Muscle of leg (tissue), 11 donors: ENCODE results near the gene GNG7. TPM values are rescaled to one million over a fixed set of nuclear protein-coding genes. Genes with fewer than 3 reads are reported as not detected.

ENCODE experiments used
- DNase-seq: peaks from one replicate; pipeline ENCODE4 v3.0.0; 2013
- H3K27ac ChIP-seq: one replicate; pipeline ENCODE4 v1.5.1; 2013; ENCODE audit warnings: mild to moderate bottlenecking, low read length, control low read depth
- H3K27me3 ChIP-seq: one replicate; pipeline ENCODE4 v1.6.1; 2013; ENCODE audit warnings: low read length; ENCODE audit not compliant: control insufficient read depth, insufficient read depth
- H3K36me3 ChIP-seq: one replicate; pipeline ENCODE4 v1.6.1; 2013; ENCODE audit warnings: low read length; ENCODE audit not compliant: control insufficient read depth, insufficient read depth
- H3K4me1 ChIP-seq: one replicate; pipeline ENCODE4 v1.6.1; 2013; ENCODE audit warnings: low read length; ENCODE audit not compliant: control insufficient read depth, insufficient read depth
- H3K4me3 ChIP-seq: one replicate; pipeline ENCODE4 v1.5.1; 2013; ENCODE audit warnings: low read length, control low read depth
- H3K9me3 ChIP-seq: replicated peaks from 2 replicates; pipeline ENCODE4 v1.6.1; 2013; ENCODE audit warnings: low read depth, low read length; ENCODE audit not compliant: control insufficient read depth
- WGBS: methylation state at CpG from one replicate; pipeline ENCODE4 v1.1.5; 2013; ENCODE audit warnings: missing lambda C conversion rate; ENCODE audit not compliant: insufficient coverage; 5-methylcytosine and 5-hydroxymethylcytosine counted together
- polyA plus RNA-seq, 8 donors: library from polyadenylated mRNA; unstranded; fragments of 120-200 nt; gene quantifications; one replicate each; pipeline versions ENCODE4 v1.2.1 to v1.2.3, GENCODE V29; 2013; ENCODE audit warnings: inconsistent platforms in 1 of 8, low replicate concordance in 1 of 8; ENCODE audit not compliant: insufficient read length in 8 of 8, insufficient read depth in 1 of 8
- total RNA-seq: library from RNA; stranded (reverse); fragments of 120-200 nt; gene quantifications from one replicate; pipeline ENCODE4 v1.2.4, GENCODE V29; 2013

Gene GNG7
- total and polyA plus RNA-seq, 9 donors: 0.58 to 3.1 (median 2.7) TPM

GRCh38 chr19:2555422-2556220, 146.9 kb downstream of the GNG7 start:
- no peaks in the 10 kb centered on the region for H3K9me3 ChIP-seq
- peak overlapping the region; percentile 29 for H3K27ac ChIP-seq
- H3K4me3 ChIP-seq: no peak overlapping the region
- H3K36me3 ChIP-seq: no peaks in the 10 kb centered on the region
- peaks cover 18% of the 10 kb centered on the region for H3K4me1 ChIP-seq
- DNase-seq: no peak
- H3K27me3 ChIP-seq: peaks cover 13% of the 10 kb centered on the region
- 64% methylated on average over 38 of the region's 42 CpGs for WGBS

GRCh38 chr19:2554856-2555255, 147.6 kb downstream of the GNG7 start:
- Histone ChIP-seq H3K4me1 (peaks cover 26% of the 10 kb centered on the region), H3K36me3 (no peaks in the 10 kb centered on the region), H3K9me3 (no peaks in the 10 kb centered on the region), H3K27ac (peak overlapping the region; percentile 29), H3K4me3 (no peak overlapping the region), H3K27me3 (peaks cover 13% of the 10 kb centered on the region)
- 48% methylated on average over 5 of the region's 6 CpGs for WGBS
- no peak for DNase-seq

- no CpG with 5 or more reads among the region's 4 CpGs for WGBS
- Histone ChIP-seq H3K27ac (no peak overlapping the region), H3K9me3 (no peaks in the 10 kb centered on the region), H3K4me1 (peaks cover 31% of the 10 kb centered on the region), H3K27me3 (peaks cover 13% of the 10 kb centered on the region), H3K4me3 (no peak overlapping the region), H3K36me3 (no peaks in the 10 kb centered on the region)
- DNase-seq: no peak
Observed at GRCh38 chr19:2553510-2553909, 149.0 kb downstream of the GNG7 start.

- Histone ChIP-seq H3K4me1 (peaks cover 31% of the 10 kb centered on the region), H3K4me3 (no peak overlapping the region), H3K36me3 (no peaks in the 10 kb centered on the region), H3K27me3 (peaks cover 13% of the 10 kb centered on the region), H3K9me3 (no peaks in the 10 kb centered on the region), H3K27ac (peak overlapping the region; percentile 44)
- DNase-seq: peak; percentile 76
- 0% methylated on average over 3 of the region's 11 CpGs for WGBS
Observed at GRCh38 chr19:2552859-2553258, 149.6 kb downstream of the GNG7 start.

GRCh38 chr19:2551864-2552185, 150.7 kb downstream of the GNG7 start:
- Histone ChIP-seq H3K4me3 (no peak overlapping the region), H3K27ac (no peak overlapping the region), H3K27me3 (peaks cover 15% of the 10 kb centered on the region), H3K4me1 (peaks cover 34% of the 10 kb centered on the region), H3K36me3 (no peaks in the 10 kb centered on the region), H3K9me3 (no peaks in the 10 kb centered on the region)
- DNase-seq: no peak
- WGBS: 90% methylated on average over 4 of the region's 11 CpGs

- peaks cover 15% of the 10 kb centered on the region for H3K27me3 ChIP-seq
- H3K4me1 ChIP-seq: peaks cover 35% of the 10 kb centered on the region
- peak overlapping the region; percentile 65 for H3K27ac ChIP-seq
- H3K4me3 ChIP-seq: no peak overlapping the region
- DNase-seq: no peak
- WGBS: 79% methylated on average over 17 of the region's 20 CpGs
- H3K9me3 ChIP-seq: no peaks in the 10 kb centered on the region
- H3K36me3 ChIP-seq: no peaks in the 10 kb centered on the region
Observed at GRCh38 chr19:2551172-2551863, 151.2 kb downstream of the GNG7 start.

GRCh38 chr19:2550431-2551171, 151.9 kb downstream of the GNG7 start:
- Histone ChIP-seq H3K27me3 (peaks cover 9% of the 10 kb centered on the region), H3K4me1 (peaks cover 38% of the 10 kb centered on the region), H3K27ac (peak overlapping the region; percentile 72), H3K9me3 (no peaks in the 10 kb centered on the region), H3K36me3 (no peaks in the 10 kb centered on the region), H3K4me3 (no peak overlapping the region)
- peak; percentile 89 for DNase-seq
- 50% methylated on average over 18 of the region's 21 CpGs for WGBS

- H3K36me3 ChIP-seq: no peaks in the 10 kb centered on the region
- H3K4me3 ChIP-seq: no peak overlapping the region
- peak; percentile 95 for DNase-seq
- H3K4me1 ChIP-seq: peaks cover 36% of the 10 kb centered on the region
- H3K27me3 ChIP-seq: peaks cover 3% of the 10 kb centered on the region
- H3K9me3 ChIP-seq: no peaks in the 10 kb centered on the region
- peak overlapping the region; percentile 72 for H3K27ac ChIP-seq
- 30% methylated on average over 6 of the region's 11 CpGs for WGBS
Observed at GRCh38 chr19:2549701-2550191, 152.7 kb downstream of the GNG7 start.

GRCh38 chr19:2548966-2549365, 153.5 kb downstream of the GNG7 start:
- no peaks in the 10 kb centered on the region for H3K36me3 ChIP-seq
- no peaks in the 10 kb centered on the region for H3K9me3 ChIP-seq
- H3K4me3 ChIP-seq: no peak overlapping the region
- peaks cover 41% of the 10 kb centered on the region for H3K4me1 ChIP-seq
- no peak for DNase-seq
- peaks cover 2% of the 10 kb centered on the region for H3K27me3 ChIP-seq
- WGBS: 77% methylated on average over 6 of the region's 11 CpGs
- H3K27ac ChIP-seq: no peak overlapping the region

GRCh38 chr19:2547721-2548120, 154.8 kb downstream of the GNG7 start:
- WGBS: 85% methylated on average over 9 of the region's 9 CpGs
- Histone ChIP-seq H3K4me1 (peaks cover 54% of the 10 kb centered on the region), H3K36me3 (no peaks in the 10 kb centered on the region), H3K9me3 (no peaks in the 10 kb centered on the region), H3K27me3 (peaks cover 2% of the 10 kb centered on the region), H3K27ac (no peak overlapping the region), H3K4me3 (no peak overlapping the region)
- DNase-seq: no peak
